IPS-18a (cell line): ENCODE results near the gene ETF1.

Source experiments
- H3K27ac ChIP-seq: one replicate; pipeline ENCODE4 v1.5.1; 2013; ENCODE audit warnings: low read length
- H3K27me3 ChIP-seq: one replicate; pipeline ENCODE4 v1.6.1; 2013; ENCODE audit warnings: mild to moderate bottlenecking, low read length; ENCODE audit not compliant: control insufficient read depth, insufficient read depth
- H3K36me3 ChIP-seq: one replicate; pipeline ENCODE4 v1.6.1; 2013; ENCODE audit warnings: low read depth, low read length; ENCODE audit not compliant: control insufficient read depth
- H3K4me1 ChIP-seq: one replicate; pipeline ENCODE4 v1.6.1; 2013; ENCODE audit warnings: low read depth, low read length; ENCODE audit not compliant: control insufficient read depth
- H3K4me3 ChIP-seq: one replicate; pipeline ENCODE4 v1.5.1; 2013; ENCODE audit warnings: low read length
- H3K9ac ChIP-seq: one replicate; pipeline ENCODE4 v1.6.1; 2013; ENCODE audit warnings: mild to moderate bottlenecking, low read length, moderate library complexity
- H3K9me3 ChIP-seq: one replicate; pipeline ENCODE4 v1.6.1; 2013; ENCODE audit warnings: low read depth, low read length; ENCODE audit not compliant: control insufficient read depth

Gene ETF1

DNA sequence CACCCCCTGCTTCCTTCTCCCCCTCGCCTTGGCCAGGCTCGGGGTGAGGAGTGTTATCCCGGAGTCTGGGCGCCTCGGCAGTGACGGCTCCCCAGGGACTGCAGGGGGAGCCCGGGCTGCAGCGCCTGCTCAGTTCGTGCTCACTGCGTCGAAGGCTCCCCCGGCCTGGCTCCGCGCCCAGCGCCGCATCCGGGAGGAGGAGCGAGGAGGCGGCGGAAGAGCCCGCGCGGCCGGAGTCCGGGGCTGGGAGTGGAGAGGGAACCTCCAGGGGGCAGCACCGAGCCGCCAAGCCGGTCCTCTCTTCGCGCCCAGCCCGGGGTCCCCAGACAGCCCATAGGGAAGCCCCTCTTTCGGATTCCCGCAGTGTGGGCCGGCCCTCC lies 79.0 kb downstream of the ETF1 start:
- Histone ChIP-seq H3K27me3 (peaks cover 18% of the 10 kb centered on the region), H3K36me3 (peaks cover 15% of the 10 kb centered on the region), H3K27ac (peak overlapping the region; percentile 81), H3K4me3 (peak overlapping the region; percentile 94), H3K4me1 (peaks cover 5% of the 10 kb centered on the region), H3K9me3 (no peaks in the 10 kb centered on the region), H3K9ac (peak overlapping the region; percentile 90)

- H3K27ac ChIP-seq: peak overlapping the region; percentile 81
- H3K36me3 ChIP-seq: peaks cover 13% of the 10 kb centered on the region
- H3K9ac ChIP-seq: peak overlapping the region; percentile 90
- H3K4me3 ChIP-seq: peak overlapping the region; percentile 94
- H3K4me1 ChIP-seq: peaks cover 5% of the 10 kb centered on the region
- no peaks in the 10 kb centered on the region for H3K9me3 ChIP-seq
- peaks cover 18% of the 10 kb centered on the region for H3K27me3 ChIP-seq
Measured at GRCh38 chr5:138463419-138464007, 79.5 kb downstream of the ETF1 start.

GRCh38 chr5:138461343-138462125 lies 81.5 kb downstream of the ETF1 start:
- Histone ChIP-seq H3K36me3 (no peaks in the 10 kb centered on the region), H3K9ac (no peak overlapping the region), H3K4me1 (peaks cover 5% of the 10 kb centered on the region), H3K27me3 (peaks cover 10% of the 10 kb centered on the region), H3K4me3 (no peak overlapping the region), H3K9me3 (no peaks in the 10 kb centered on the region), H3K27ac (no peak overlapping the region)

GRCh38 chr5:138460032-138460693 lies 82.9 kb downstream of the ETF1 start:
- Histone ChIP-seq H3K4me1 (peaks cover 13% of the 10 kb centered on the region), H3K9ac (no peak overlapping the region), H3K27ac (no peak overlapping the region)

GRCh38 chr5:138459311-138459933 lies 83.6 kb downstream of the ETF1 start:
- Histone ChIP-seq H3K9ac (no peak overlapping the region), H3K36me3 (no peaks in the 10 kb centered on the region), H3K4me3 (no peak overlapping the region), H3K27me3 (no peaks in the 10 kb centered on the region), H3K27ac (no peak overlapping the region), H3K9me3 (no peaks in the 10 kb centered on the region), H3K4me1 (peaks cover 16% of the 10 kb centered on the region)

More at GRCh38 chr5:138460032-138460693, 82.9 kb downstream of the ETF1 start:
- Histone ChIP-seq H3K4me3 (no peak overlapping the region), H3K9me3 (no peaks in the 10 kb centered on the region), H3K27me3 (no peaks in the 10 kb centered on the region), H3K36me3 (no peaks in the 10 kb centered on the region)

DNA sequence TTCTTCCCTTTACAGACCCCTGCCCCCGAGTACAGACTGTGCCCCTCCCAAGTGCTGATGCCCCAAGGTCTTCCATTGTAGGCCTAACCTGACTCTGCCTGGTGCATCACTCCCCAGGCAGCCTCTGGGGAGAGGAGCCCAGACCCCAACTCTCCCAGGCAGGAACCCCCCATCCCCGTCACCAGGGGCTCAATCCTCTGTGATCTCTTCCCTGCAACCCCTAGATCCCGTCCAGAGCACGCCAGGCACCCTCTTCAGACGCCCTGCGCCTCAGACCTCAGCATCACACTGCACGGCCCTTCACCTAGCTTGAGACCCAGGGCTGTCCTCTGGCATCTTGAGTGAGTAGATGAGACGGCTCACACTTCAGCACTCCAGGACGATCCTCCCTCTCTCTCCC lies 84.2 kb downstream of the ETF1 start:
- Histone ChIP-seq H3K27ac (no peak overlapping the region), H3K36me3 (no peaks in the 10 kb centered on the region), H3K27me3 (no peaks in the 10 kb centered on the region), H3K9ac (no peak overlapping the region), H3K4me1 (peaks cover 16% of the 10 kb centered on the region), H3K4me3 (no peak overlapping the region), H3K9me3 (no peaks in the 10 kb centered on the region)

DNA sequence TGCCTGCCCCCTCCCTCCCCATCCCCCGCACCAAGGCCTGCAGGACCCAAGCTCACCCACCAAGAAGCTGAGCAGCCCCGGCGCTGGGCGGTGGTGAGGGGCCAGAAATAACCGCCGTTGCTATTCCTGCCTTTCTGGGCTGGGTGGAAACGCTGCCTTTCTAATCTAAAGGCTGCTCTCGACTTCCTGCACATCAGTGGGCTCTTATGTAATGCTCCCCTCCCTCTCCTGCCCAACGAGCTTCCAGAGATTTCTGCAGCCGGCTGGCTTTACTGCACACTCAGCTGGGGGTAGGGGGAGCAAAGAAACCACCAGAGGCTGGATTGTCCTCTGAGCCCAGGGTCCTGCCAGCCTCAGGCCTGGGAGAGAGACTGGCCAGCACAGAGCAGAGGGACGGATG lies 84.7 kb downstream of the ETF1 start:
- Histone ChIP-seq H3K4me1 (peaks cover 16% of the 10 kb centered on the region), H3K4me3 (no peak overlapping the region), H3K27ac (no peak overlapping the region), H3K27me3 (no peaks in the 10 kb centered on the region), H3K9ac (no peak overlapping the region), H3K9me3 (no peaks in the 10 kb centered on the region), H3K36me3 (no peaks in the 10 kb centered on the region)

DNA sequence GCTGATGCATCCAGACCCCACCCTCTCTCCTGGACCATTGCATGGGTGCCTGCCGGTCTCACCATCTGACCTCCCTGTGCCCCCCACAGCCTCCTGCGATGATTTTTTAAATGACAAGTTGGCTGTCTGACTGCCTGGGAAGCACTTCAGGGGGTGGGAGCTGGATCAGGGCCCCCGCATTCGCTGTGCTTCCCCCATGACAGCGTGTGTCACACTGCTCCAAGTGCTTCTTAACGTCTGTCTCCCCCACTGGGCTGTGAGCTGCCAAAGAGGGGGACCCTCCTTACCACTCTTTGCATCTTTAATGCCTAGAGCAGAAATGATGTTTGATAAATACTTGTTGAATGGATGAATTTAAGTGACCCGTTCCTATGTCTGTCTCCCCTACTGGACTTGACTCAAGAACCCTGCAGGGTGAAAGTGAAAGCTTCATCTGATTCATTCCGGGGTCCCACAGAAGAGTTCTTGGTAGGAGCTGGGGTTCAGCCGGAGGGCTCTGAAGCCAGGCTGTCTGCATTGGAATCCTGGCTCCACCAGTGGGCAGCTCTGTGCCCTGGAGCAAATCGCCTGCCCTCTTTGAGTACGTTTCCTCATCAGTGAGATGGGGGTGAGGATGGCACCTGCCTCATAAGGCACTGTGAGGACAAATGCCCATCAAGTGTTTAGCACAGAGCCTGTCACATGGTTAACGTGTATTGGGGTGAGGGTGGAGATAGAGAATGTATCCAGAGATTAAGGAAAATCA lies 85.3 kb downstream of the ETF1 start:
- H3K4me3 ChIP-seq: no peak overlapping the region
- peaks cover 16% of the 10 kb centered on the region for H3K4me1 ChIP-seq
- no peaks in the 10 kb centered on the region for H3K9me3 ChIP-seq
- no peaks in the 10 kb centered on the region for H3K27me3 ChIP-seq
- H3K27ac ChIP-seq: no peak overlapping the region
- H3K36me3 ChIP-seq: no peaks in the 10 kb centered on the region
- no peak overlapping the region for H3K9ac ChIP-seq
